ENCODE data around the gene QSOX1. TPM values are rescaled to one million over a fixed set of nuclear protein-coding genes. Genes with fewer than 3 reads are reported as not detected.

The QSOX1 gene
- total RNA-seq, 2 donors from 2014 or later = 395 to 450 TPM

- Histone ChIP-seq H3K4me1 (peaks cover 27% of the 10 kb centered on the region), H3K4me3 (peak overlapping the region; percentile 27), H3K9me3 (no peaks in the 10 kb centered on the region), H3K27me3 (peaks cover 95% of the 10 kb centered on the region), H3K9ac (ENCODE audit: low read depth in 2 of 2, low read length in 2 of 2) (no peak overlapping the region), H3K27ac (no peak overlapping the region), H3K36me3 (no peaks in the 10 kb centered on the region)
- no peak for TF ChIP-seq CTCF (IDR thresholded peaks at IDR 0.05)
- intact Hi-C loops (cut with DNase I) = no loop called here
- peak; percentile 68 for DNase-seq
Observed at GRCh38 chr1:180234369-180235076, 79.9 kb downstream of the QSOX1 start.

GRCh38 chr1:180235077-180235501 lies 80.4 kb downstream of the QSOX1 start:
- peaks cover 27% of the 10 kb centered on the region for H3K4me1 ChIP-seq
- H3K27ac ChIP-seq = no peak overlapping the region
- TF ChIP-seq CTCF (IDR thresholded peaks at IDR 0.05) = no peak
- no peaks in the 10 kb centered on the region for H3K36me3 ChIP-seq
- intact Hi-C loops (cut with DNase I) = no loop called here
- no peak for DNase-seq
- H3K9me3 ChIP-seq = no peaks in the 10 kb centered on the region
- no peak overlapping the region for H3K9ac ChIP-seq (ENCODE audit: low read depth in 2 of 2, low read length in 2 of 2)
- peak overlapping the region; percentile 27 for H3K4me3 ChIP-seq
- peaks cover 98% of the 10 kb centered on the region for H3K27me3 ChIP-seq

- no peak for TF ChIP-seq CTCF (IDR thresholded peaks at IDR 0.05)
- H3K27me3 ChIP-seq = peaks cover 95% of the 10 kb centered on the region
- H3K4me1 ChIP-seq = peaks cover 23% of the 10 kb centered on the region
- no peak overlapping the region for H3K27ac ChIP-seq
- intact Hi-C loops (cut with DNase I) = no loop called here
- no peak overlapping the region for H3K9ac ChIP-seq (ENCODE audit: low read depth in 2 of 2, low read length in 2 of 2)
- no peak for DNase-seq
- no peaks in the 10 kb centered on the region for H3K9me3 ChIP-seq
- H3K4me3 ChIP-seq = peak overlapping the region; percentile 27
- no peaks in the 10 kb centered on the region for H3K36me3 ChIP-seq
Observed at GRCh38 chr1:180235502-180236239, 81.0 kb downstream of the QSOX1 start.

GRCh38 chr1:180236698-180237509 lies 82.2 kb downstream of the QSOX1 start:
- H3K9me3 ChIP-seq = no peaks in the 10 kb centered on the region
- intact Hi-C loops (cut with DNase I) = no loop called here
- H3K36me3 ChIP-seq = no peaks in the 10 kb centered on the region
- H3K27me3 ChIP-seq = peaks cover 88% of the 10 kb centered on the region
- no peak for TF ChIP-seq CTCF (IDR thresholded peaks at IDR 0.05)
- H3K4me3 ChIP-seq = no peak overlapping the region
- DNase-seq = no peak
- no peak overlapping the region for H3K9ac ChIP-seq (ENCODE audit: low read depth in 2 of 2, low read length in 2 of 2)
- peaks cover 20% of the 10 kb centered on the region for H3K4me1 ChIP-seq
- no peak overlapping the region for H3K27ac ChIP-seq

- Histone ChIP-seq H3K27ac (no peak overlapping the region), H3K4me1 (peaks cover 20% of the 10 kb centered on the region), H3K4me3 (no peak overlapping the region), H3K27me3 (peaks cover 78% of the 10 kb centered on the region), H3K36me3 (no peaks in the 10 kb centered on the region), H3K9me3 (no peaks in the 10 kb centered on the region), H3K9ac (ENCODE audit: low read depth in 2 of 2, low read length in 2 of 2) (no peak overlapping the region)
- no peak for TF ChIP-seq CTCF (IDR thresholded peaks at IDR 0.05)
- intact Hi-C loops (cut with DNase I) = no loop called here
- no peak for DNase-seq
Observed at GRCh38 chr1:180237869-180238476, 83.3 kb downstream of the QSOX1 start.
